GM12892 (cell line): ENCODE results near the gene MACROD2.
"Not testable (repeated sequence)": the region's sequence is repeated elsewhere in the genome, so short reads cannot be mapped to it uniquely, and the experiment has no call there.

Experiments
- DNase-seq: peaks from one replicate; pipeline ENCODE4 v3.0.0; 2011; ENCODE audit not compliant: insufficient read length
- FAIRE-seq: peaks from 2 replicates; lab custom pipeline; 2011; peaks lifted over from hg19 to GRCh38; lab: Jason Lieb, UNC
- POLR2A ChIP-seq: IDR thresholded peaks from 2 replicates; pipeline ENCODE4 v1.6.1; 2011; ENCODE audit warnings: low read depth, low read length, control low read depth
- POLR2AphosphoS5 ChIP-seq: IDR thresholded peaks from 2 replicates; pipeline ENCODE4 v1.6.1; 2011; ENCODE audit warnings: low read depth, low read length, control low read depth
- TAF1 ChIP-seq: IDR thresholded peaks from 2 replicates; pipeline ENCODE4 v1.6.1; 2011; ENCODE audit warnings: low read depth, mild to moderate bottlenecking, control low read depth, low read length, borderline replicate concordance

Gene MACROD2

DNA sequence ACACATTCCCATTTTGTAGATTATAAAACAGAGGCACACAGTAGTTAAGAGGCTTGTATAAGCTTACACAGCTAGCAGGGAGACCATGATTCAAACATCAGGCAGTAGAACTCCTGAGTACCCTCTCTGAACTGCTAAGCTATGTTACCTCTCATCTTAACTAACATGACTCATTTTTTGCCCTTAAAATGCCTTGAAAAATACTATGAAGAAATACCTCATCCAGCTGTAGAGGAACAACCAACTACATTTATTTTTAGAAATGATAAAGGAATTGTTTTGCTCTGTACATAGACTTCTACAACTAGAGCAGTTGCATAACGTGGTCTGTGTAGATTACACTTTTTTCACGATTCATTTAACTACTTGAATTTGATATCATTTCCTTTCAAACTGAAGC lies 240.0 kb downstream of the MACROD2 start:
- DNase-seq (no peak), FAIRE-seq (no peak)
- no peak for TF ChIP-seq TAF1
- TF ChIP-seq POLR2AphosphoS5 = no peak
- TF ChIP-seq POLR2A = no peak

DNA sequence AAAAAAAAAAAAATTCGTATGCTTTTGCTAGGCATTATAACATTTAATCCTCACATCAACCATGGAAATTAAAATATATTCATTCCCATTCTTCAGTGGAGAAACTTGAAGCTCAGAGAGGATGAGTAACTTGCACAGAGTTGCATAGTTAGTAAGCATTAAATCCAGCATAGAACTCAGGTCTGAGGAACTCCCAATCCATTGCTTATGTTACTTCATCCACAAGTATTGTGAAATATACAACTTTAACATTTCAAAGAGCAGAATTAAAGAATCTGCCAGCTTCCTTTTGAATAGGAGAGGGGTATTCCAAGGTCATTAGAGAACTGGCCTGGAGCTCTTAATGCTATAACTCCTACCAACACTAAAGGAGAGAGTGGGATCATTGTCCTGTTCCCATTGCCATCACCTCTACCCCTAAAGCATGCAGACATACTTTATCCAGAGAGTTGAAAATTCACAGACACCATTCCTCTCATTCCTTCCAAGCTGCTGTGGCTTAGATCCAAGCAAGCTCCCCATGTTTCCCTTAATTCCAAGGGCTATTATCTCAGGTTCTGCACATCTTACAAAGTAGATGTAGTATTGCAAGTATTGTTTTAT lies 250.2 kb downstream of the MACROD2 start:
- no peak for TF ChIP-seq TAF1
- TF ChIP-seq POLR2AphosphoS5 = no peak
- TF ChIP-seq POLR2A = no peak
- DNase-seq (no peak), FAIRE-seq (no peak)

DNA sequence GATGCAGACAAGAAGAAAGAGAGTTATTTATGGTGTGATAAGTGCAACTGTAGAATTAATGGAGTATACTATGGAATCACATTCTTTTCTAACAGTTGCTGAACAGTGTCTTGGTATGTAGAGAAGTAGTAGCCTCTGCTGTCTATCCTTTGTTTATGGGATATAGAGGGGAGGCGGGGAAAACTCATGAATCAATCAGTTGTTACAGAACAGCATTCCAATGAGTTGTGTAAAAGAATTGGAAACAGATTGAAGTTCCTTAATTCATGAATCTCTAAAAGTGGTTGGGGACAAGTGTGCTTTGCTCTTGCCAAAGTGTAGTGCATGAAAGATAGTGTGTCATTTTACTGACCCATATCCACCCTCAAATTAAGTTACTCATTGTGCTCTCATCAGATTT lies 264.4 kb downstream of the MACROD2 start:
- DNase-seq (no peak), FAIRE-seq (no peak)
- TF ChIP-seq POLR2A (no peak), TAF1 (no peak), POLR2AphosphoS5 (no peak)

DNA sequence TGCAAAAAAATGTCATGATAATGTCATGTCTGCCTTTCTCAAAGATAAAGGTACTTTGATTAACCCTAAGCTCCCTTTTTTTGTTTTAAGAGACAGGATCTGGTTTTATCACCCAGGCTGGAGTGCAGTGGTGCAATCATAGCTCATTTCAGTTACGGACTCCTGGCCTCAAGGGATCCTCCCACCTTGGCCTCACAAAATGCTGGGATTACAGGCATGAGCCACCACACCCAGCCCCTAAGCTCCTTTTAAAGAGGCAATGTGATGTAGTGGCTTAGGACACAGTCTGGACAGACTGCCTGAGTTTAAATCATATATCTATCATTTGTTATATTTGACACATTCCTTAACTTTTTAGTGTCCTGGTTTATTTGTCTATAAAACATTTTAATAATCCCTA lies 265.1 kb downstream of the MACROD2 start:
- DNase-seq (no peak), FAIRE-seq (no peak)
- no peak for TF ChIP-seq TAF1

DNA sequence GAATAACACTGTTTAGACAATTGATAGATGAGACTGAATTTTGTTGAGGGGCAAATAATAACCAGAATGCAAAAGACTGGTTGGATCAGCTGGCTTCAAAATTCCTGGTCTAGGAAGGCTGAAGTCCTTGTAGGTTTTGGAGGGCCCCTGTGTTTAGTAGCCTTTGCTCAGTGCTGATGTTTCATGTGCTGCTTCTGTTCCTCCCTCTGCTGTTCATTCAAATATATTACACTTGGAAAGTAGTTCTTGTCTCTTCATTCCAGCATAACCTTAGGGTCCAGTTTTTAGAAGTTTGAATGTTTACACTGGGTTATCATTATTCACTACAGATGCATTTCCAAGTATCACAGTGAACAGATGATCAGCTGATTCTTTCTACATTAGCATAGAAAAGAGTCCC lies 269.6 kb downstream of the MACROD2 start:
- DNase-seq = no peak
- TF ChIP-seq POLR2A (no peak), POLR2AphosphoS5 (no peak), TAF1 (no peak)
- FAIRE-seq = no peak

DNA sequence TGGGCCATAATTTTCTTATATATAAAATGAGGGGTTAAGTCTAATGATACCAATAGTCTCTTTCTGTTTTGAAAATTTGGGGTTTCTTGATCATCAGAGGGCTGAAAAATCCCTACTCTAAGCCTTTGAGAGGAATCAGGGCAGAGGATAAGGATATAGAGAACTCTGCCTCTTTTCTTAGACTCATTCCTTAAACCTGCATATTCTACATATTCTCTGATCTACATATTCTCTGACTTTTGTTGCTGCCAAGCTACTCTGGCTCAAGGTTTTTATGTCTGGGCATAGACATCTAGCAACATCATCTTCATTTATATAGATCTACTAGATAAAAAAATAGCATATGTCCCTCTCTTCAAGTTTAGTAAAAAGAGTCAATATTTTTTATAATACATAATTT lies 270.9 kb downstream of the MACROD2 start:
- TF ChIP-seq POLR2AphosphoS5 (no peak), TAF1 (no peak), POLR2A (no peak)
- DNase-seq (no peak), FAIRE-seq (no peak)

DNA sequence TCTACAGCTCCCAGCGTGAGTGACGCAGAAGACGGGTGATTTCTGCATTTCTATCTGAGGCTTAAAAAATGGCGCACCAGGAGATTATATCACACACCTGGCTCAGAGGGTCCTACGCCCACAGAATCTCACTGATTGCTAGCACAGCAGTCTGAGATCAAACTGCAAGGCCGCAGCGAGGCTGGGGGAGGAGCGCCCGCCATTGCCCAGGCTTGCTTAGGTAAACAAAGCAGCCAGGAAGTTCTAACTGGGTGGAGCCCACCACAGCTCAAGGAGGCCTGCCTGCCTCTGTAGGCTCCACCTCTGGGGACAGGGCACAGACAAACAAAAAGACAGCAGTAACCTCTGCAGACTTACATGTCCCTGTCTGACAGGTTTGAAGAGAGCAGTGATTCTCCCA lies 275.4 kb downstream of the MACROD2 start:
- FAIRE-seq, DNase-seq: not testable (repeated sequence)

DNA sequence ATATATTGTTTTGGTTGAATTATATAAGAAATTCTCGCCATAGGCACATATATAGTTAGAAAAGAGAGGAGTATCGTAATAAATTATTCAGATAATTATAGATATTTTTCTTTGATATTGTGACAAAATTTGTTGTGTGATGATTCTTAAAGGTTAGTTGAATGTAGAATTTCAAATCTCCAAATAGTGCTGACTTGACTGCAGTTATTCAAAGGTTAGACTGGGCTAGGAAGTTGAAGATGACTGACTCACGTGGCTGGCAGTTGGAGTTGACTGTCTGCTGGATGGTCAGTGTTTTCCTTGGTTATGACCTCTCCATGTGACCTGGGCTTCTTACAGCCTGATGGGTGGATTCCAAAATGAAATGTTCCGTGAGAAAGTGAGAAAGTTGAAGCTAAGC lies 286.8 kb downstream of the MACROD2 start:
- no peak for TF ChIP-seq TAF1
- no peak for TF ChIP-seq POLR2AphosphoS5
- no peak for TF ChIP-seq POLR2A
- DNase-seq = no peak
- FAIRE-seq = no peak

DNA sequence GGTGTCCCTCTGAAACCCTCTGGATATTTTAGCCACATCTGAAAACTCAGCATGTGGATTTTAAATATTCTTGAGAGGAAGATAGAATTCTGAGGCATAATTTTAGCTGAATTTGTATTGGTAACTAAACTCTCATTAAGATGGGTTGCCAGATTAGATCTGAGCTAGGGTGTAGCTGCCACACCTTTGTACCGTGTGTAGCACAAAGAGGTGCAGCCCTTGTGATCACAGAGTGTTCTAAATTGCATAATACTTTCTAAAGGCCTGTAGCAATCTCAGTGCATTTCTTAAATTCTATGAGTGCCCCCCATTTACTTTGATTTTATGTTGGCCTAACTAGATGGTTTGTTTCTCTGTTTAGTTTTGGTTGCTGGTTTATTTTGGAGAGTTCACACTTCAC lies 289.1 kb downstream of the MACROD2 start:
- DNase-seq (no peak), FAIRE-seq (no peak)
- no peak for TF ChIP-seq POLR2A
- TF ChIP-seq POLR2AphosphoS5 = no peak
- no peak for TF ChIP-seq TAF1

DNA sequence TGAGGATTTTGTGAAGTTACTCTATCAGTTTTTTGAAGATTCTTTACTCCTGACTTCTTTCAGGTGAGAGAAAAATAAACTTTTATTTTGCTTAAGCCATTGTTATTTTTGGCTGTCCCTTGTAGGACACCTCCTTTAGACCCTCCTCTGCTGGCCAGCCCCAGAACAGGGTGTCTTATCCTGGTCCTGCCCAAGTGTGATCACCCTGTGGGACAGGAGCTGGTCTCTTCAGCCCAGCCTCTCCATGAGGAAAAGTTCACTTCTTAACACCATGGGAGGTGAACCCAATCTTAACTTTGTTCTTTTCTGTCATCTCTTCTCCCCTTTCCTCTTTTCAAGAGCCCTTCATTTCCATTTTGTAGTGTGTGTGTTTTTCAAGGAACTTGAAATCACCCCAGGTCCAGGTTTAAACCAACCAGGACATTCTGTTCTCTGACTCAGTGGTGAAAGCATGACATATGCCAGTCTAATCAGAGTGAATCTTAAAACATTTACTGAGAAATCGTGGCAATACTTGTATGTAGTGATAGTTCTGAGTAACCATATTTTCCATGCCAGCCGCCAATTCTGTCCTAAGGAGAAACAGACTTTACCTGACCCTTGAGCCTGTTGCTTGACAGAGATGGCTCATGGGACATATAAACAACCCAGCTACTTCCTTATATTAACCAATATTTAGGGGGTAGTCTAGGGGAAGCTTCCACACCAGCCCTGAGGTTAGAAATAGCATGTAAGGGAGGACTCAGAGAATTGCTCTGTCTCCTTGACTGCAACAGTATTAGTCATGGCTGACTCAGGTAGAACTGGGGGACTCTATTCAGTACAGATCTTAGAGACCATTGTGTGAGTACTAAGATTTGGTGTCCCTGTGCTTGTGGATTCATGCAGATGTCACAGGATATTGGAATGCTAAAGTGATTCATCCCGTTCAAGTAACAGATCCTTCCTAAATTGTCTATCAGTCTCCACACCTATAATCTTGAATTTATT lies 293.3 kb downstream of the MACROD2 start:
- FAIRE-seq (no peak), DNase-seq (no peak)
- TF ChIP-seq TAF1 (no peak), POLR2AphosphoS5 (no peak), POLR2A (no peak)

DNA sequence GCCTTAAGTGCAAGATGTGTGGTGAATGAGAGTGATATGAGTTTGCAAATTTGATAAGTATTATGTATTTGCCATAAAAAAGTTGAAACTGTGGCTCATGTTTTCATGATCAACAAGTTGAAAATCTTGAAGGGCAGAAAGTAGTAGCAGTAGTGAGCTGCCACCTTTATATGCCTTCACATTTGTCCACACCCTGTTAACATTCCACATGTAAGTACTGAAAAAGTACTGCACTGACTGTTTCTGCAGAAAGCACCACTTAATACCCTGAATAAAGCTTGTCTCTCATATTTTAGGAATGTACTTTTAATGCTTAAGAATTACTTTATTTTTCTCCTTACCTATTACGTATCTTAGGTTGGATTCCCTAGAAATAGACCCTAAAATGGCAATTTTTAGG lies 296.2 kb downstream of the MACROD2 start:
- FAIRE-seq = no peak
- no peak for TF ChIP-seq POLR2A
- no peak for TF ChIP-seq POLR2AphosphoS5
- no peak for TF ChIP-seq TAF1
- no peak for DNase-seq

DNA sequence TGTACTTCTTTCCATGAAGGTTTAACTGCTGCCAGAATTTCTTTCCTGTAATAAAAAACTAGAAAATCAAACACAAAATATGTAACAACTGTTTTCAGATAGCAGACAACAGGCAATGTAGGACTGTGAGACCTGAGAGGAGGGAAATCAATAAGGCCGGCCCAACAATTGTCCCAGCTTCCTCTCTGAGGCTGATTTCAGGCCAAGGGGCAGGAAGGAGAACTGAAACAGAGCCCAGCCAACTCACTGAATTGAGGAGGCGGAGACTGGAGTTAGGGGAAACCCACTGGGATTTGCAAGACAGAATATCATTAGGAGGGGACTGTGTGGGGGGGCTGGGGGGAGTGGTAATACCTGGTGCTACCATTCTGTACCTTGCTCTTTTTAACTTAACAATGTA lies 299.9 kb downstream of the MACROD2 start:
- DNase-seq = no peak
- TF ChIP-seq POLR2A (no peak), TAF1 (no peak), POLR2AphosphoS5 (no peak)
- no peak for FAIRE-seq
